GM12878 (cell line): ENCODE measurements around the gene MAP1LC3A. TPM values are rescaled to one million over a fixed set of nuclear protein-coding genes. Genes with fewer than 3 reads are reported as not detected.

Experiments used
- ATAC-seq: fragments of 200-7000 bp; cut with Tn5 transposase; 3 replicates; pipeline ENCODE4 v1.9.1; 2020; ENCODE audit warnings: mild to moderate bottlenecking, moderate library complexity
- BruUV-seq: library from RNA; stranded (reverse); fragments of 400-500 nt; replicated peaks from 2 replicates; lab custom pipeline; 2021; lab: Mats Ljungman, UMichigan
- CTCF ChIA-PET: fragments of 300-600 bp; sonication (Branson Sonifier 250); formaldehyde crosslinking; extraction: SDS; loops from one replicate; lab custom pipeline; 2021; ENCODE audit warnings: inconsistent platforms; lab: Yijun Ruan, JAX
- POLR2A ChIA-PET: fragments of 350-600 bp; formaldehyde crosslinking; extraction: SDS; loops from one replicate; lab custom pipeline; 2021; ENCODE audit warnings: inconsistent platforms; lab: Charles Lee
- RAD21 ChIA-PET: fragments of 300-600 bp; sonication (Branson Sonifier 250); formaldehyde crosslinking; loops from one replicate; lab custom pipeline; 2023; ENCODE audit warnings: antibody characterized with exemption; ENCODE audit not compliant: unreplicated experiment; lab: Charles Lee
- SMC1A ChIA-PET: fragments of 300-600 bp; sonication (Branson Sonifier 250); formaldehyde crosslinking; loops from one replicate; lab custom pipeline; 2023; ENCODE audit not compliant: unreplicated experiment, uncharacterized antibody; lab: Charles Lee
- DNase-seq: peaks from one replicate; pipeline ENCODE4 v3.0.0-alpha.2; 2011; ENCODE audit warnings: low read depth, low spot score
- FAIRE-seq: peaks from 3 replicates; lab custom pipeline; 2011; peaks lifted over from hg19 to GRCh38; lab: Jason Lieb, UNC
- H2AFZ ChIP-seq: 2 replicates; pipeline ENCODE4 v1.6.0; 2011; ENCODE audit warnings: low read depth, low read length, control low read depth; ENCODE audit not compliant: control insufficient read depth
- H3K27ac ChIP-seq: 2 replicates; pipeline ENCODE4 v1.5.1; 2011; ENCODE audit warnings: control low read depth; ENCODE audit not compliant: control insufficient read depth, insufficient read depth
- H3K27me3 ChIP-seq, 2 experiments: replicated peaks in 1 of 2; 2 replicates each; pipeline versions ENCODE4 v1.6.0 to v1.6.1; 2011; ENCODE audit warnings: low read length in 1 of 2; ENCODE audit not compliant: control insufficient read depth in 2 of 2, insufficient read depth in 2 of 2
- H3K36me3 ChIP-seq, 2 experiments: 2 replicates each; pipeline ENCODE4 v1.5.1; 2011; ENCODE audit warnings: low read length in 1 of 2; ENCODE audit not compliant: control insufficient read depth in 2 of 2, insufficient read depth in 2 of 2
- H3K4me1 ChIP-seq: 2 replicates; pipeline ENCODE4 v1.6.1; 2011; ENCODE audit warnings: mild to moderate bottlenecking, low read length, moderate library complexity, mixed read lengths; ENCODE audit not compliant: control insufficient read depth, insufficient read depth
- H3K4me2 ChIP-seq: 2 replicates; pipeline ENCODE4 v1.6.0; 2011; ENCODE audit warnings: control low read depth; ENCODE audit not compliant: control insufficient read depth, insufficient read depth
- H3K4me3 ChIP-seq: fragments of 200-600 bp; sonication (generic); 2 replicates; pipeline ENCODE4 v1.5.1; 2016
- H3K79me2 ChIP-seq: 2 replicates; pipeline ENCODE4 v1.6.0; 2011; ENCODE audit warnings: low read length; ENCODE audit not compliant: control insufficient read depth, insufficient read depth
- H3K9ac ChIP-seq: 2 replicates; pipeline ENCODE4 v1.8.0; 2011; ENCODE audit warnings: low read length, control low read depth, mixed read lengths; ENCODE audit not compliant: control insufficient read depth, insufficient read depth
- H3K9me3 ChIP-seq: replicated peaks from 3 replicates; pipeline ENCODE4 v1.5.1; 2011; ENCODE audit warnings: mild to moderate bottlenecking, low read length; ENCODE audit not compliant: control insufficient read depth, insufficient read depth
- H4K20me1 ChIP-seq: 2 replicates; pipeline ENCODE4 v1.6.0; 2011; ENCODE audit not compliant: control insufficient read depth, insufficient read depth
- BCL3 ChIP-seq: IDR thresholded peaks from 2 replicates; pipeline ENCODE4 v1.6.1; 2011; ENCODE audit warnings: borderline replicate concordance, low read depth, mild to moderate bottlenecking, moderate library complexity, low read length; ENCODE audit not compliant: insufficient read depth, poor library complexity, severe bottlenecking
- CEBPZ ChIP-seq: fragments of 150-350 bp; IDR thresholded peaks from 2 replicates; pipeline ENCODE4 v1.6.1; 2016; ENCODE audit warnings: low read depth, low read length
- WGBS: methylation state at CpG from one replicate; pipeline ENCODE4 v1.1.6; 2016; ENCODE audit warnings: low lambda C conversion rate; ENCODE audit not compliant: insufficient replicate concordance, insufficient coverage; ENCODE audit errors: missing lambda C conversion rate; 5-methylcytosine and 5-hydroxymethylcytosine counted together
- in situ Hi-C: fragments of 300-500 bp; cut with MboI; formaldehyde crosslinking; loops from 9 replicates; pipeline ENCODE4 v1.14.3; 2018; ENCODE audit warnings: mixed read lengths
- intact Hi-C: fragments of 100-400 bp; cut with micrococcal nuclease; formaldehyde crosslinking; loops from one replicate; pipeline ENCODE4 v1.14.2; 2022; ENCODE audit not compliant: unreplicated experiment
- polyA plus RNA-seq, 11 experiments: library from polyadenylated mRNA; depleted of rRNA in 4 of 11; unstranded in 6 of 11; stranded (reverse) in 5 of 11; fragments of >200 nt; fragmentation: Nextera tagmentation in 4 of 11; fragmentation: Illumina TruSeq in 1 of 11; extraction: Ambion mirVana in 4 of 11; extraction: Trizol in 1 of 11; gene quantifications; 1 replicate in 1 of 11; 2 replicates in 10 of 11; pipeline versions ENCODE4 v1.2.1 to v1.2.3, GENCODE V29; 2011 to 2016; ENCODE audit warnings: inconsistent platforms in 2 of 11, missing spikeins in 2 of 11, low read depth in 1 of 11
- total RNA-seq, 4 experiments: library from RNA; depleted of rRNA in 3 of 4; stranded (reverse); fragments of >200 nt in 3 of 4; fragmentation: Illumina TruSeq in 1 of 4; extraction: Trizol in 1 of 4; gene quantifications; 2 replicates each; pipeline versions ENCODE4 v1.2.1 to v1.2.3, GENCODE V29; 2013 to 2021

Gene MAP1LC3A
- total and polyA plus RNA-seq, 10 of the 15 experiments (the other 5 are each of a cell fraction or from before 2014, with no cell fraction given), result 0.27 to 1.2 (median 0.39) TPM; not detected in 4

GRCh38 chr20:34539756-34540155 is 18.8 kb upstream of the MAP1LC3A start:
- Histone ChIP-seq H3K27ac (no peak overlapping the region), H3K4me3 (no peak overlapping the region), H3K27me3 (no peaks in the 10 kb centered on the region), H3K4me1 (peaks cover 4% of the 10 kb centered on the region; the same call in 1 of the 2 replicates), H4K20me1 (no peaks in the 10 kb centered on the region), H3K79me2 (no peaks in the 10 kb centered on the region), H3K9me3 (no peaks in the 10 kb centered on the region), H3K9ac (no peak overlapping the region), H3K4me2 (no peak overlapping the region), H3K36me3 (peaks cover 13 to 23% of the 10 kb centered on the region in 2 experiments; a peak in 3 of 4 replicates), H2AFZ (no peak overlapping the region)
- intact Hi-C loops (loop anchor here (5.0 kb wide), 1 partner anchor 228 kb away; no protein-coding TSS in a partner anchor), in situ Hi-C loops (loop anchor here (5.0 kb wide), 1 partner anchor 228 kb away; no protein-coding TSS in a partner anchor)
- DNase-seq (no peak), ATAC-seq (no peak), FAIRE-seq (no peak)
- no TSS peak for BruUV-seq
- RAD21 ChIA-PET, result interaction anchor here (1.5 to 5.7 kb wide), 4 partner anchors 22 to 230 kb away, joined by 5 to 21 read pairs (median 7); no protein-coding TSS in a partner anchor
- TF ChIP-seq CEBPZ (no peak), BCL3 (peak; percentile 51)
- WGBS, result 96% methylated on average over 8 of the region's 8 CpGs
- SMC1A ChIA-PET, result interaction anchor here (0.7 to 5.7 kb wide), 7 partner anchors 9 to 229 kb away, joined by 3 to 50 read pairs (median 3); partner anchors contain the start of gene TP53INP2
- CTCF ChIA-PET, result interaction anchor here (0.6 to 5.7 kb wide), 13 partner anchors 9 to 235 kb away, joined by 3 to 93 read pairs (median 4); partner anchors contain the start of genes DYNLRB1 and TP53INP2
- POLR2A ChIA-PET, result no interaction called here
